ENCODE results near the gene CGNL1.
A peak's percentile ranks its signal among the peaks of the same experiment; 100 is the strongest.

CGNL1 gene

DNA sequence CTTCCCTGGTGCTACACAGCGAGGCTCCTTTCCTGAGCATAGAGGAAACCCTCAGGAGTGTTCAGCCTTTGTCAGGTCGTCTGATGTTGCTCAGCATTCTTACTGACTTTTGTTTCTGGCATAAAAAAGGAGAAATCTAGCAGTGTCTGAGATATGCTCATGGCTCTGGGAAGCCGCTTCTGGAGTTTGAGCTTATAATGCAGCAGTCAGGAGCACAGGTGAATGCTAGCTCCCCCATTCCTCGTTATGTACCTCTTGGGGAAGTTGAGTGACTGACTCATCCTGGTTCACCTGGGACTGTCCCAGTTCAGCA, 166.2 kb downstream of the CGNL1 start:
- no peak for DNase-seq (ENCODE audit: low read depth in 2 of 2, low spot score in 1 of 2)

DNA sequence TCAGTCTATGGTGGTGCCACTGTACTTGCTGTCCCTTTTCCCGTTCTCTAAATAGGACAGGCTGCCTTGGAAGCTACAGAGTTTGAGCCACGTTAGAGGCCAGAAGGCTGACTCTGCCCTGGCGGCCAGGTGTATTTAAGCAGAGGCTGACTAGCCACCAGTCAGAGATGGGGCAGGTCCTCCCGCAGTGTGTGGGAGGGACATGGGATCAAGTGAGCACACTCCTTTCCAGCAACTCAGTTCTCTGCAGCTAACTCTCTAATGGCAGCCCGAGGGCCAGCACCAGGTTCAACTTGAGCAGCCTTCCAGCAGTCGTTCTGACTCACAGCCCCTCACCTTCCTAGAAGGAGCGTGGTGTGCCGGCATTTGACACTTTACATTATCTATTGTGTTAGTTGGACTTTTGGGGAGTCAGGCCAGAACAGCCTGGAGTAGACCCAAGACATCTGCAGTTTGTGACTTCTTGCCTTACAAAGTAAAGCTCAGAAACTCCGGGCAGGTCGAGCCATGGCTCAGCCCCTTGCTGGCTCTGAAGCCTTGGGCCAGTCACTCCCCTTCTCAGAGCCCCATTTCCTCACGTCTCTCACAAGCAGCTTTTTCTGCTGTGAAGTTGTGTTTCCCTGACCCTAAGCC, 168.7 kb downstream of the CGNL1 start:
- no peak for DNase-seq (ENCODE audit: low read depth in 2 of 2, low spot score in 1 of 2)

GRCh38 chr15:57545995-57546394, 169.7 kb downstream of the CGNL1 start:
- DNase-seq (ENCODE audit: low read depth in 2 of 2, low spot score in 1 of 2) = no peak

GRCh38 chr15:57547243-57547755, 171.0 kb downstream of the CGNL1 start:
- DNase-seq (ENCODE audit: low read depth in 2 of 2, low spot score in 1 of 2) = no peak

GRCh38 chr15:57548351-57548750, 172.0 kb downstream of the CGNL1 start:
- no peak for DNase-seq (ENCODE audit: low read depth in 2 of 2, low spot score in 1 of 2)

DNA sequence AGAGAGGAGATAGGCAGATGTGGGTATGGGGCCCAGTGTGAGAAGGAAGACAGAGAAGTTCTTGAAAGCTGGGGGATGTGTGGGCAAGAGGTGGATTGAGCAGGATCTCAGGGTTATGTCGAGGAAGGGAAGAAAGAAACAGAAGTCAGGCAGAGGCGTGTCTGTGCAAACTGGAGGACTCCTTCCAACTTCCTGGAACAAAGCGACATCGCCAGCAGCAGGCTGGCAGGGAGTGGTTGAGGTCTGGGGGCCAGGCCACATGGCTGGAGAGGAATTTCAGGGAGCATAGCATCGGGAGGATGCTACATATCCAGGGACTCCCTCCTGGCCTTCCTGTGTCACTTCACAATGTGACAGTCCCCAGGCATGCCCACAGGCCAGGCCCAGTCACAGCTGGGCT, 172.5 kb downstream of the CGNL1 start:
- DNase-seq (ENCODE audit: low read depth in 2 of 2, low spot score in 1 of 2) = no peak

- no peak for DNase-seq (ENCODE audit: low read depth in 2 of 2, low spot score in 1 of 2)
Observed at GRCh38 chr15:57549935-57550334, 173.6 kb downstream of the CGNL1 start.

DNA sequence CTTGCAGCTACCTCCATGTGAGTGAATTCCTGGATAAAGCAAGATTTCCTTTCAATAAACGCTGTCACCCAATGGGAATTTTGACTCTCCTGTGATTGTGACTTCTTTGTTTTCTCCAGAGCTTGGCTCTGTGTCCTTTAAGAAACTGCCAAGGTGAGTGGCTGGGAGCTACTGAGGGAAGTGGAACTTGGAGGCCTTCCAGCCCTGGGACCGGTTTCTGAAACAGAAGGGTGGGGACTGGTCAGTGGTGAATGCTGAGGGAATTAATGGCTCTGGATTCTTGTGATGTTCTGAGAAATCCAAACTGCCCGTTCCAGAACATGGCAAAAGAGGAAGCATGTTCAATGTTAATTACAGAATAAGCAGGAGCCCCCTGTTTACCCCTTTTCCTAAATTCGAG, 174.3 kb downstream of the CGNL1 start:
- DNase-seq (ENCODE audit: low read depth in 2 of 2, low spot score in 1 of 2) = no peak

GRCh38 chr15:57551715-57552677, 175.7 kb downstream of the CGNL1 start:
- DNase-seq (ENCODE audit: low read depth in 2 of 2, low spot score in 1 of 2) = no peak

- no peak for DNase-seq (ENCODE audit: low read depth in 2 of 2, low spot score in 1 of 2)
Observed at GRCh38 chr15:57552678-57553334, 176.5 kb downstream of the CGNL1 start.

GRCh38 chr15:57553526-57553925, 177.2 kb downstream of the CGNL1 start:
- DNase-seq (ENCODE audit: low read depth in 2 of 2, low spot score in 1 of 2) = no peak

GRCh38 chr15:57554063-57554811, 177.9 kb downstream of the CGNL1 start:
- DNase-seq (ENCODE audit: low read depth in 2 of 2, low spot score in 1 of 2) = no peak

DNA sequence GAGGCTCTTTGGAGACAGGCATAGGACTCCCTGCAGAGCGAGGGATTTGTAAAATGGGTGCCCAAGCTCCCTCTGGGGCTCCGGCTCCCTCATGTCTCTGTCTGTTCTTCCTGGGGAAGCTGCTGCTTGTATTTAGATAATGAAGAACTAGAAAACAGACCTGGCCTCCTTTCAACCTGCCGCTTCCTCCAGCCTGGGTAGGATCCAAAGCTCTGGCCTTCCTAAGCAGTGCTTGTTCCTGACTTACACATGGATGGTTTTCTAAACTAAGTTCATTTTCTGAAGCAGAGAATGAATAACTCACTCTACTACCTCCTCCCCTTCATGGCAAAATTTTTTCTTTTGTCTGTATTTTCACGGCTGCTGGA, 178.5 kb downstream of the CGNL1 start:
- no peak for DNase-seq (ENCODE audit: low read depth in 2 of 2, low spot score in 1 of 2)

DNA sequence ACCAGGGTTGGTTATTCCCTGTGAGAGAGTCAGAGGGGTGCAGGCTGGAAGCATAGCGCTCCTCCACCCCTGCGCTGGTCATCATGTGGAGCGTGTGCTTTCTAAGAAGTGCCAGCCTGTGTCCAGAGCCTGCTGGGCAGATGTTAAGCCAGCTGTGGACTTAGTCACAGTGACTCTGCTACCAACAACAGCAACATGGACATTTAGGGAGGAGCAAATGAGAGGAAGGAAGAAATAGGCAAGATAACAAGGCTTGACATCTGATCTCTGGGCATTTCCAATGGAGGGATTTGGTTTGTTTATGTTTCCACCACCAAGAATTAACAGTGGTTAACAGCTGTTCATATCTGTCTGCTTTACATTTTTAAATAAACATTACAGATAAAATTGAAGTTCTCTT, 179.0 kb downstream of the CGNL1 start:
- no peak for DNase-seq (ENCODE audit: low read depth in 2 of 2, low spot score in 1 of 2)

- DNase-seq (ENCODE audit: low read depth in 2 of 2, low spot score in 1 of 2) = no peak
Observed at GRCh38 chr15:57556040-57556439, 179.7 kb downstream of the CGNL1 start.

DNA sequence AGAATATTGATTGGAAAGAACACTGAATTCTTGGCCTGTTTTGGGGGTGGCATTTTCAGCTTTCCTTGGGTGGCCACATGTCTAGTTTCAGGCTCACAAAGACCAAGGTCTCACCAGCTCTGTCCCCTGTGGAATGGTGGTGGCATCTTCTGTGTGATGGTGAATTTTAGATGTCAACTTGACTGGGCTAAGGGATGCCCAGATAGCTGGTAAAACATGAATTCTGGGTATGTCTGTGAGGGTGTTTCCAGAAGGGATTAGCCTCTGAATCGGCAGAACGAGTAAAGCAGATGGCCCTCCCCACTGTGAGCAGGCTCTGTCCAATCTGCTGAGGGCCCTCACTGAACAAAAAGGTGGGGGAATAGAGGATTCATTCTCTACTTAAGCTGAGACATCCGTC, 181.0 kb downstream of the CGNL1 start:
- no peak for DNase-seq (ENCODE audit: low read depth in 2 of 2, low spot score in 1 of 2)

DNA sequence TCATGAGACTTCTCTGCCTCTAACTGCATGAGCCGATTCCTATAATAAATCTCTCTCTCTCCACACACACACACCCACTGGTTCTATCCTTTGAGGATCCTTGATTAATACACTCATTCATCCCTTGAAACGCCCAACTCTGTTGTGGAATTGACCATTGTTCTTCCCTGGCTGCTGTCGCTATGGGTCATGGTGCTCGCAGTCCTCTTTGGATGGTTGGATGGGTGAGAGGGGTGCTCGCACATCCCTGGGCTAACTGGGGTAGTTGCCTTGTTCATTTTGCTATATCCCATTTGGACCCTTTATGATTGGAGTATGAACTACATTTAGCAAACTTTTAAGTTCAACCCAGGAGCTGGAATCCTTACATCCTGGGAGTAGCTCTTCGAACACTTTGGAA, 181.5 kb downstream of the CGNL1 start:
- no peak for DNase-seq (ENCODE audit: low read depth in 2 of 2, low spot score in 1 of 2)

GRCh38 chr15:57559875-57560274, 183.6 kb downstream of the CGNL1 start:
- DNase-seq (ENCODE audit: low read depth in 2 of 2, low spot score in 1 of 2) = peak; percentile 31 to 38

- DNase-seq (ENCODE audit: low read depth in 2 of 2, low spot score in 1 of 2) = peak; percentile 21 to 35
Observed at GRCh38 chr15:57561041-57561711, 184.9 kb downstream of the CGNL1 start.

DNA sequence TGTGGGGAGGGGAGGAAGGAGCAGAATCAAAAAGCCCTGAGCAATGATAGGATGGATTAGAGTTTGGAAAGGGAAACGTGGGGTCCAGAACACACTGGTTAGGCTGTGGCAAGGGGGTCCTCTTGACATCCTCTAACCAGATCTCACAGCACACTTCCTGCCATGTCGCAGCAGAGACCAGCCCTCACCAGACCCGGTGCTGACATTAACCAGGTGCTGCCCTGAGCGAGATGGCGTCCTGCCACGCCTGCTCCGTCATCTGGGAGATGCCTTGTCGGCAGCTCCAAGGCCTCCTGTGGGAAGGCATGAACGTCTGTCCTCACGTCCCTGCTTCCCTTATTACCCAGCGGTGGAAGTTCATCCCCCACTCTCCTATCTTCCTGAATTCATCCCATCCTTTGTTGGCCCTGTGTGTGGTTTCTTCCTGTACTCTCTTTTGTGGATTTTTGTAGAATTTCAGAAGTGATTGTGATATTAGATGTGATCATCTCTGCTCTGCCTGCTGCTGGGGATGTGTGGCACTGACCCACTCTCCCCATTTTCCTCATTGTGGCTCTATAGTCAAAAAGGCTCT, 186.0 kb downstream of the CGNL1 start:
- DNase-seq (ENCODE audit: low read depth in 2 of 2, low spot score in 1 of 2) = no peak
